ENCODE data around the gene TAMALIN. TPM values are rescaled to one million over a fixed set of nuclear protein-coding genes. Genes with fewer than 3 reads are reported as not detected.

Gene TAMALIN
- total RNA-seq, 1 experiment from 2014 or later = 0.58 TPM

- Histone ChIP-seq H3K4me3 (ENCODE audit: low read length) (no peak overlapping the region), H3K27ac (ENCODE audit: low read length) (no peak overlapping the region), H3K79me2 (ENCODE audit: low read length) (no peaks in the 10 kb centered on the region), H3K36me3 (ENCODE audit: low read depth, low read length) (no peaks in the 10 kb centered on the region), H3F3A (ENCODE audit: low read length, unreplicated experiment) (no peaks in the 10 kb centered on the region), H3K9me3 (ENCODE audit: low read length) (no peaks in the 10 kb centered on the region), H2AFZ (ENCODE audit: low read length) (no peak overlapping the region), H4K20me1 (ENCODE audit: low read length) (no peaks in the 10 kb centered on the region), H3K4me2 (ENCODE audit: low read length) (no peak overlapping the region), H3K9ac (ENCODE audit: low read length) (no peak overlapping the region), H3K4me1 (ENCODE audit: insufficient read depth, low read length) (peaks cover 5% of the 10 kb centered on the region; the same call in 1 of the 2 replicates), H3K27me3 (ENCODE audit: low read length) (no peaks in the 10 kb centered on the region), H3K9me2 (replicated peaks; ENCODE audit: low read length) (no peaks in the 10 kb centered on the region)
- POLR2A ChIA-PET (ENCODE audit: unreplicated experiment) = interaction anchor here (0.6 kb wide), 1 partner anchor 917 kb away, joined by 3 read pairs; no protein-coding TSS in a partner anchor
- intact Hi-C loops (cut with micrococcal nuclease) = no loop called here
- CTCF ChIA-PET = no interaction called here
- DNase-seq = no peak
- no peak for TF ChIP-seq EZH2 (IDR thresholded peaks at IDR 0.05; ENCODE audit: low read length, unreplicated experiment)
- TF ChIP-seq, protein P1, sequence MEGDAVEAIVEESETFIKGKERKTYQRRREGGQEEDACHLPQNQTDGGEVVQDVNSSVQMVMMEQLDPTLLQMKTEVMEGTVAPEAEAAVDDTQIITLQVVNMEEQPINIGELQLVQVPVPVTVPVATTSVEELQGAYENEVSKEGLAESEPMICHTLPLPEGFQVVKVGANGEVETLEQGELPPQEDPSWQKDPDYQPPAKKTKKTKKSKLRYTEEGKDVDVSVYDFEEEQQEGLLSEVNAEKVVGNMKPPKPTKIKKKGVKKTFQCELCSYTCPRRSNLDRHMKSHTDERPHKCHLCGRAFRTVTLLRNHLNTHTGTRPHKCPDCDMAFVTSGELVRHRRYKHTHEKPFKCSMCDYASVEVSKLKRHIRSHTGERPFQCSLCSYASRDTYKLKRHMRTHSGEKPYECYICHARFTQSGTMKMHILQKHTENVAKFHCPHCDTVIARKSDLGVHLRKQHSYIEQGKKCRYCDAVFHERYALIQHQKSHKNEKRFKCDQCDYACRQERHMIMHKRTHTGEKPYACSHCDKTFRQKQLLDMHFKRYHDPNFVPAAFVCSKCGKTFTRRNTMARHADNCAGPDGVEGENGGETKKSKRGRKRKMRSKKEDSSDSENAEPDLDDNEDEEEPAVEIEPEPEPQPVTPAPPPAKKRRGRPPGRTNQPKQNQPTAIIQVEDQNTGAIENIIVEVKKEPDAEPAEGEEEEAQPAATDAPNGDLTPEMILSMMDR (conservative IDR thresholded peaks at IDR 0.05; ENCODE audit: low read depth, low read length) = no peak
- no peak for TF ChIP-seq EZH2phosphoT487 (IDR thresholded peaks at IDR 0.05; ENCODE audit: borderline replicate concordance, low read length)
- BruUV-seq (replicated peaks) = no TSS peak
- no peak for ATAC-seq
Measured at GRCh38 chr12:52044292-52044983, 37.7 kb downstream of the TAMALIN start.

GRCh38 chr12:52045794-52046199, 39.1 kb downstream of the TAMALIN start:
- POLR2A ChIA-PET (ENCODE audit: unreplicated experiment) = no interaction called here

More at GRCh38 chr12:52045794-52046199, 39.1 kb downstream of the TAMALIN start:
- no peaks in the 10 kb centered on the region for H3K9me3 ChIP-seq (ENCODE audit: low read length)
- no peaks in the 10 kb centered on the region for H3K79me2 ChIP-seq (ENCODE audit: low read length)
- ATAC-seq (no peak), DNase-seq (no peak)
- BruUV-seq (replicated peaks) = no TSS peak
- H4K20me1 ChIP-seq (ENCODE audit: low read length) = no peaks in the 10 kb centered on the region
- TF ChIP-seq, protein P1 (conservative IDR thresholded peaks at IDR 0.05; ENCODE audit: low read depth, low read length) = no peak
- TF ChIP-seq EZH2phosphoT487 (IDR thresholded peaks at IDR 0.05; ENCODE audit: borderline replicate concordance, low read length) = no peak
- TF ChIP-seq EZH2 (IDR thresholded peaks at IDR 0.05; ENCODE audit: low read length, unreplicated experiment) = no peak
- H3K36me3 ChIP-seq (ENCODE audit: low read depth, low read length) = no peaks in the 10 kb centered on the region
- no peaks in the 10 kb centered on the region for H3K9me2 ChIP-seq (replicated peaks; ENCODE audit: low read length)
- intact Hi-C loops (cut with micrococcal nuclease) = no loop called here
- H3F3A ChIP-seq (ENCODE audit: low read length, unreplicated experiment) = no peaks in the 10 kb centered on the region
- H3K4me1 ChIP-seq (ENCODE audit: insufficient read depth, low read length) = peaks cover 15% of the 10 kb centered on the region
- H3K27me3 ChIP-seq (ENCODE audit: low read length) = no peaks in the 10 kb centered on the region
- no peak overlapping the region for H3K4me2 ChIP-seq (ENCODE audit: low read length)
- CTCF ChIA-PET = no interaction called here
- H2AFZ ChIP-seq (ENCODE audit: low read length) = no peak overlapping the region
- no peak overlapping the region for H3K9ac ChIP-seq (ENCODE audit: low read length)
- no peak overlapping the region for H3K4me3 ChIP-seq (ENCODE audit: low read length)
- no peak overlapping the region for H3K27ac ChIP-seq (ENCODE audit: low read length)
